GM12878 (cell line): ENCODE data around the gene SNRNP25. TPM values are rescaled to one million over a fixed set of nuclear protein-coding genes. Genes with fewer than 3 reads are reported as not detected.

Experiments
- CHD2 ChIP-seq: IDR thresholded peaks from 2 replicates; pipeline ENCODE4 v1.6.1; 2011; ENCODE audit warnings: low read depth, low read length, improper control_type of control experiment, borderline replicate concordance
- GATAD2B ChIP-seq: fragments of 450-650 bp; conservative IDR thresholded peaks from 2 replicates; pipeline ENCODE4 v1.6.1; 2017; ENCODE audit warnings: low read depth, mild to moderate bottlenecking, moderate library complexity
- RUNX3 ChIP-seq: IDR thresholded peaks from 2 replicates; pipeline ENCODE4 v1.6.1; 2012; ENCODE audit warnings: low read length, inconsistent platforms
- SREBF1 ChIP-seq: IDR thresholded peaks from 2 replicates; pipeline ENCODE4 v1.6.1; 2012; ENCODE audit warnings: mild to moderate bottlenecking, low read length
- ZZZ3 ChIP-seq: IDR thresholded peaks from 2 replicates; pipeline ENCODE4 v1.6.1; 2011; ENCODE audit warnings: low read depth; ENCODE audit not compliant: control insufficient read depth, insufficient read length
- polyA plus RNA-seq, 11 experiments: library from polyadenylated mRNA; depleted of rRNA in 4 of 11; unstranded in 6 of 11; stranded (reverse) in 5 of 11; fragments of >200 nt; fragmentation: Nextera tagmentation in 4 of 11; fragmentation: Illumina TruSeq in 1 of 11; extraction: Ambion mirVana in 4 of 11; extraction: Trizol in 1 of 11; gene quantifications; 1 replicate in 1 of 11; 2 replicates in 10 of 11; pipeline versions ENCODE4 v1.2.1 to v1.2.3, GENCODE V29; 2011 to 2016; ENCODE audit warnings: inconsistent platforms in 2 of 11, missing spikeins in 2 of 11, low read depth in 1 of 11
- total RNA-seq, 4 experiments: library from RNA; depleted of rRNA in 3 of 4; stranded (reverse); fragments of >200 nt in 3 of 4; fragmentation: Illumina TruSeq in 1 of 4; extraction: Trizol in 1 of 4; gene quantifications; 2 replicates each; pipeline versions ENCODE4 v1.2.1 to v1.2.3, GENCODE V29; 2013 to 2021
- TF ChIP-seq, protein P1 (sequence below): fragments of 450-650 bp; IDR thresholded peaks from 2 replicates; pipeline ENCODE4 v1.6.1; 2018; ENCODE audit warnings: borderline replicate concordance, mild to moderate bottlenecking; ENCODE audit not compliant: partially characterized antibody
- TF ChIP-seq, protein P2 (sequence below): IDR thresholded peaks from 2 replicates; pipeline ENCODE4 v1.6.1; 2012; ENCODE audit warnings: low read depth, low read length, improper control_type of control experiment
- TF ChIP-seq, protein P3 (sequence below): fragments of 450-650 bp; conservative IDR thresholded peaks from 2 replicates; pipeline ENCODE4 v1.6.1; 2017; ENCODE audit warnings: mild to moderate bottlenecking, moderate library complexity

The SNRNP25 gene
- total and polyA plus RNA-seq, 10 of the 15 experiments (the other 5 are each of a cell fraction or from before 2014, with no cell fraction given), result 40.9 to 138 (median 67.2) TPM

DNA sequence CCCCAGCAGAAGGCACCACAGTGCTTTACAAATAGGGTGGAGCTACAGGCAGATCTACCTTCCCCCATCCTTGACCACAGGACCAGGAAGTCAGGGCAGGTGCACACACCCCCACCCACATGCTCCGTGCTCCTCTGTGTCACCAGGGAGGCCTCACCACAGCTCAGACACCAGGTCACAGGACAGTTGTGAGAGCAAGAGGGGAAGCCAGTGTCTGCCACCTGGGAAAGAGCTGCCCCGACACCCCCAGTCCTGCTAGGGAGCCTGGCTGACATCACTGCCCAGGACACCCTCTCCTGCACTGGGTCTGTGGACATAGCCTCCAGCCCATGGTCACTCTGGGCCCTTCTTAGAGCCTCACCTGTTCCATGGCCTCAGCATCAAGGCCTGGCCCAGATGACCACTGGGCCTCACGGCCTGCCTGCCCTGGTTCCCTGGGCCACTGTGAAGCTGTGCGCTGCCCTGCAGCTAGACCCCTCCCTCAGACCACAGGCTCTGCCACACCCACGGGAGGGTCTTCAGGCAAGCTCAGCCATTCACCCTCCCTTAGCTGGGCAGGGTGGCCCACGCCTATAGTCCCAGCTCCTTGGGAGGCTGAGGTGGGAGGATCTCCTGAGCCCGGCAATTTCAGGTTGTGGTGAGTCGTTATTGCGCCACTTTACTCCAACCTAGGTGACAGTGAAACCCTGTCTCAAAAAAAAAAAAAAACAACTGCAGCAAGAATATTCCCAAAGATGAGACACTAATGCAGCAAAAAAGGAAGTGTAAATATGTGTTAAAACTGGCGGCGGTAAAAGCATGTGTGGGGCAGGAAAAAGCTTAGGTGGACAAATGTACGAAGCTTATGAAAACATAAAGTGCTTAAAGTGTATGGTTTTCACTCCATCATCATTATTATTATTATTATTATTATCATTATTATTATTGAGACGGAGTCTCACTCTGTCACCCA, 14.4 kb upstream of the SNRNP25 start (continued):
- TF ChIP-seq, protein P1, sequence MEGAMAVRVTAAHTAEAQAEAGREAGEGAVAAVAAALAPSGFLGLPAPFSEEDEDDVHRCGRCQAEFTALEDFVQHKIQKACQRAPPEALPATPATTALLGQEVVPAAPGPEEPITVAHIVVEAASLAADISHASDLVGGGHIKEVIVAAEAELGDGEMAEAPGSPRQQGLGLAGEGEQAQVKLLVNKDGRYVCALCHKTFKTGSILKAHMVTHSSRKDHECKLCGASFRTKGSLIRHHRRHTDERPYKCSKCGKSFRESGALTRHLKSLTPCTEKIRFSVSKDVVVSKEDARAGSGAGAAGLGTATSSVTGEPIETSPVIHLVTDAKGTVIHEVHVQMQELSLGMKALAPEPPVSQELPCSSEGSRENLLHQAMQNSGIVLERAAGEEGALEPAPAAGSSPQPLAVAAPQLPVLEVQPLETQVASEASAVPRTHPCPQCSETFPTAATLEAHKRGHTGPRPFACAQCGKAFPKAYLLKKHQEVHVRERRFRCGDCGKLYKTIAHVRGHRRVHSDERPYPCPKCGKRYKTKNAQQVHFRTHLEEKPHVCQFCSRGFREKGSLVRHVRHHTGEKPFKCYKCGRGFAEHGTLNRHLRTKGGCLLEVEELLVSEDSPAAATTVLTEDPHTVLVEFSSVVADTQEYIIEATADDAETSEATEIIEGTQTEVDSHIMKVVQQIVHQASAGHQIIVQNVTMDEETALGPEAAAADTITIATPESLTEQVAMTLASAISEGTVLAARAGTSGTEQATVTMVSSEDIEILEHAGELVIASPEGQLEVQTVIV, result peak; percentile 53
- TF ChIP-seq GATAD2B (peak; percentile 79), RUNX3 (peak; percentile 96), CHD2 (peak; percentile 82), SREBF1 (no peak), ZZZ3 (no peak)
- TF ChIP-seq, protein P2, sequence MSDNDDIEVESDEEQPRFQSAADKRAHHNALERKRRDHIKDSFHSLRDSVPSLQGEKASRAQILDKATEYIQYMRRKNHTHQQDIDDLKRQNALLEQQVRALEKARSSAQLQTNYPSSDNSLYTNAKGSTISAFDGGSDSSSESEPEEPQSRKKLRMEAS, result peak; percentile 71; the same call in 1 of the 2 replicates
- TF ChIP-seq, protein P3, sequence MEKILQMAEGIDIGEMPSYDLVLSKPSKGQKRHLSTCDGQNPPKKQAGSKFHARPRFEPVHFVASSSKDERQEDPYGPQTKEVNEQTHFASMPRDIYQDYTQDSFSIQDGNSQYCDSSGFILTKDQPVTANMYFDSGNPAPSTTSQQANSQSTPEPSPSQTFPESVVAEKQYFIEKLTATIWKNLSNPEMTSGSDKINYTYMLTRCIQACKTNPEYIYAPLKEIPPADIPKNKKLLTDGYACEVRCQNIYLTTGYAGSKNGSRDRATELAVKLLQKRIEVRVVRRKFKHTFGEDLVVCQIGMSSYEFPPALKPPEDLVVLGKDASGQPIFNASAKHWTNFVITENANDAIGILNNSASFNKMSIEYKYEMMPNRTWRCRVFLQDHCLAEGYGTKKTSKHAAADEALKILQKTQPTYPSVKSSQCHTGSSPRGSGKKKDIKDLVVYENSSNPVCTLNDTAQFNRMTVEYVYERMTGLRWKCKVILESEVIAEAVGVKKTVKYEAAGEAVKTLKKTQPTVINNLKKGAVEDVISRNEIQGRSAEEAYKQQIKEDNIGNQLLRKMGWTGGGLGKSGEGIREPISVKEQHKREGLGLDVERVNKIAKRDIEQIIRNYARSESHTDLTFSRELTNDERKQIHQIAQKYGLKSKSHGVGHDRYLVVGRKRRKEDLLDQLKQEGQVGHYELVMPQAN, result 0 out of 2 replicates have a peak, but pooled peaks have one; percentile 22
- TF ChIP-seq, all 136 proteins: peak for 45
